IMR-90 (cell line): ENCODE data around the gene ST6GALNAC2. TPM values are rescaled to one million over a fixed set of nuclear protein-coding genes. Genes with fewer than 3 reads are reported as not detected.

Experiments
- ATAC-seq: fragments of 200-7000 bp; cut with Tn5 transposase; 2 replicates; pipeline ENCODE4 v1.9.1; 2020; ENCODE audit warnings: low read depth, mild to moderate bottlenecking, moderate library complexity
- BruUV-seq: library from RNA; stranded (reverse); fragments of 400-500 nt; replicated peaks from 2 replicates; lab custom pipeline; 2021; lab: Mats Ljungman, UMichigan
- CTCF ChIA-PET: fragments of 300-600 bp; formaldehyde crosslinking; extraction: SDS; loops from one replicate; lab custom pipeline; 2021; ENCODE audit warnings: antibody characterized with exemption; lab: Yijun Ruan, JAX
- POLR2A ChIA-PET: fragments of 300-600 bp; sonication (Branson Sonifier 250); formaldehyde crosslinking; loops from one replicate; lab custom pipeline; 2022; ENCODE audit warnings: antibody characterized with exemption; ENCODE audit not compliant: unreplicated experiment; lab: Charles Lee
- DNase-seq: peaks from one replicate; pipeline ENCODE4 v3.0.0; 2013
- H2AFZ ChIP-seq: replicated peaks from 2 replicates; pipeline ENCODE3; 2013; ENCODE audit warnings: low read length, mild to moderate bottlenecking; ENCODE audit not compliant: poor library complexity
- H2AK5ac ChIP-seq: 2 replicates; pipeline ENCODE4 v1.6.1; 2013; ENCODE audit warnings: low read depth, low read length, inconsistent platforms
- H2AK9ac ChIP-seq: replicated peaks from 2 replicates; pipeline ENCODE3; 2013; ENCODE audit warnings: mild to moderate bottlenecking, low read depth, low read length, moderate library complexity; ENCODE audit not compliant: poor library complexity
- H2BK120ac ChIP-seq: 2 replicates; pipeline ENCODE4 v1.6.1; 2013; ENCODE audit warnings: low read depth, low read length, inconsistent platforms
- H2BK15ac ChIP-seq: 3 replicates; pipeline ENCODE4 v1.6.1; 2013; ENCODE audit warnings: low read depth, low read length, inconsistent platforms
- H2BK20ac ChIP-seq: 2 replicates; pipeline ENCODE4 v1.6.1; 2013; ENCODE audit warnings: low read depth, mild to moderate bottlenecking, inconsistent platforms, low read length, moderate library complexity
- H2BK5ac ChIP-seq: 2 replicates; pipeline ENCODE4 v1.6.1; 2013; ENCODE audit warnings: mild to moderate bottlenecking, low read depth, low read length, inconsistent platforms; ENCODE audit not compliant: poor library complexity, severe bottlenecking
- H3K14ac ChIP-seq: replicated peaks from 2 replicates; pipeline ENCODE4 v1.6.1; 2013; ENCODE audit warnings: low read depth, low read length, inconsistent platforms
- H3K18ac ChIP-seq: 2 replicates; pipeline ENCODE4 v1.6.1; 2013; ENCODE audit warnings: low read depth, low read length, control low read depth
- H3K23ac ChIP-seq: 2 replicates; pipeline ENCODE4 v1.6.1; 2013; ENCODE audit warnings: low read depth, low read length, inconsistent platforms
- H3K27ac ChIP-seq: 2 replicates; pipeline ENCODE4 v1.5.1; 2013; ENCODE audit warnings: mild to moderate bottlenecking, control low read depth, low read length; ENCODE audit not compliant: insufficient read depth
- H3K27me3 ChIP-seq: 2 replicates; pipeline ENCODE4 v1.6.1; 2013; ENCODE audit warnings: low read length; ENCODE audit not compliant: control insufficient read depth, insufficient read depth
- H3K36me3 ChIP-seq: 2 replicates; pipeline ENCODE4 v1.6.1; 2013; ENCODE audit warnings: low read length, mixed read lengths; ENCODE audit not compliant: control insufficient read depth, insufficient read depth
- H3K4ac ChIP-seq: 2 replicates; pipeline ENCODE4 v1.6.1; 2013; ENCODE audit warnings: low read depth, low read length, inconsistent platforms
- H3K4me1 ChIP-seq: 2 replicates; pipeline ENCODE4 v1.6.1; 2013; ENCODE audit warnings: low read length, mixed read lengths; ENCODE audit not compliant: control insufficient read depth, insufficient read depth
- H3K4me2 ChIP-seq: 2 replicates; pipeline ENCODE4 v1.6.1; 2013; ENCODE audit warnings: low read depth, mild to moderate bottlenecking, control low read depth, low read length, moderate library complexity
- H3K4me3 ChIP-seq: 2 replicates; pipeline ENCODE4 v1.5.1; 2013; ENCODE audit warnings: low read depth, mild to moderate bottlenecking, control low read depth, low read length, moderate library complexity; ENCODE audit not compliant: insufficient read depth
- H3K56ac ChIP-seq: 2 replicates; pipeline ENCODE4 v1.6.1; 2013; ENCODE audit warnings: low read length, inconsistent platforms; ENCODE audit not compliant: insufficient read depth; ENCODE audit errors: extremely low read depth
- H3K79me1 ChIP-seq, 2 experiments: 2 replicates each; pipeline ENCODE4 v1.6.1; 2013; ENCODE audit warnings: low read length in 2 of 2, inconsistent platforms in 1 of 2, low read depth in 1 of 2
- H3K9ac ChIP-seq: 2 replicates; pipeline ENCODE4 v1.6.1; 2013; ENCODE audit warnings: low read depth, low read length, control low read depth
- H3K9me1 ChIP-seq: 2 replicates; pipeline ENCODE4 v1.6.1; 2013; ENCODE audit warnings: low read length, inconsistent platforms; ENCODE audit not compliant: insufficient read depth
- H3K9me3 ChIP-seq: 2 replicates; pipeline ENCODE4 v1.6.1; 2013; ENCODE audit warnings: low read length; ENCODE audit not compliant: control insufficient read depth, insufficient read depth
- H4K20me1 ChIP-seq: 2 replicates; pipeline ENCODE4 v1.6.1; 2013; ENCODE audit warnings: low read length, inconsistent platforms; ENCODE audit not compliant: insufficient read depth
- H4K5ac ChIP-seq: 2 replicates; pipeline ENCODE4 v1.6.1; 2013; ENCODE audit warnings: mild to moderate bottlenecking, low read depth, low read length, control low read depth
- H4K8ac ChIP-seq, 2 experiments: 2 replicates each; pipeline ENCODE4 v1.6.1; 2013; ENCODE audit warnings: low read depth in 2 of 2, low read length in 2 of 2, control low read depth in 1 of 2, inconsistent platforms in 1 of 2
- H4K91ac ChIP-seq: 2 replicates; pipeline ENCODE4 v1.6.1; 2013; ENCODE audit warnings: low read depth, low read length, inconsistent platforms; ENCODE audit not compliant: insufficient read depth
- BHLHE40 ChIP-seq: fragments of 150-350 bp; IDR thresholded peaks from 2 replicates; pipeline ENCODE4 v1.6.1; 2016; ENCODE audit warnings: mild to moderate bottlenecking, low read depth, low read length
- CHD1 ChIP-seq: IDR thresholded peaks from 2 replicates; pipeline ENCODE4 v1.6.1; 2012; ENCODE audit warnings: low read depth, low read length, improper control_type of control experiment
- CTCF ChIP-seq: conservative IDR thresholded peaks from 2 replicates; pipeline ENCODE4 v1.5.1; 2012; ENCODE audit warnings: mild to moderate bottlenecking, low read depth, low read length, improper control_type of control experiment
- FOS ChIP-seq: fragments of 150-350 bp; IDR thresholded peaks from 2 replicates; pipeline ENCODE4 v1.6.1; 2016; ENCODE audit warnings: low read depth, low read length
- MAFK ChIP-seq: IDR thresholded peaks from 2 replicates; pipeline ENCODE4 v1.6.1; 2012; ENCODE audit warnings: low read depth, low read length, improper control_type of control experiment
- MAZ ChIP-seq: IDR thresholded peaks from 2 replicates; pipeline ENCODE4 v1.6.1; 2012; ENCODE audit warnings: low read depth, mild to moderate bottlenecking, low read length, improper control_type of control experiment, moderate library complexity, borderline replicate concordance
- NFE2L2 ChIP-seq: fragments of 150-350 bp; IDR thresholded peaks from 2 replicates; pipeline ENCODE4 v1.6.1; 2016; ENCODE audit warnings: low read depth, mild to moderate bottlenecking, low read length
- RAD21 ChIP-seq: IDR thresholded peaks from 2 replicates; pipeline ENCODE4 v1.6.1; 2012; ENCODE audit warnings: low read length, improper control_type of control experiment
- RCOR1 ChIP-seq: IDR thresholded peaks from 2 replicates; pipeline ENCODE4 v1.6.1; 2012; ENCODE audit warnings: mild to moderate bottlenecking, low read length, improper control_type of control experiment; ENCODE audit not compliant: insufficient replicate concordance
- RFX5 ChIP-seq: IDR thresholded peaks from 2 replicates; pipeline ENCODE4 v1.8.0; 2012; ENCODE audit warnings: low read depth, mild to moderate bottlenecking, low read length, moderate library complexity
- USF2 ChIP-seq: fragments of 150-350 bp; IDR thresholded peaks from 2 replicates; pipeline ENCODE4 v1.6.1; 2017; ENCODE audit warnings: mild to moderate bottlenecking, antibody characterized with exemption, low read length, low read depth
- WGBS, 2 experiments: methylation state at CpG; one replicate each; pipeline versions ENCODE4 v1.1.5 to v1.1.7; 2013; ENCODE audit warnings: missing lambda C conversion rate in 2 of 2; ENCODE audit not compliant: insufficient read length in 1 of 2; ENCODE audit errors: extremely low coverage in 2 of 2; 5-methylcytosine and 5-hydroxymethylcytosine counted together
- dilution Hi-C: fragments of 300-500 bp; cut with HindIII; formaldehyde crosslinking; loops from one replicate; pipeline ENCODE4 v1.14.3; 2018; ENCODE audit warnings: low sequenced_read_pairs; ENCODE audit not compliant: unreplicated experiment
- in situ Hi-C: fragments of 300-500 bp; cut with MboI; formaldehyde crosslinking; loops from 3 replicates; pipeline ENCODE4 v1.14.3; 2019; ENCODE audit warnings: low sequenced_read_pairs, inconsistent platforms, mixed read lengths
- intact Hi-C: fragments of 100-400 bp; cut with micrococcal nuclease; formaldehyde crosslinking; loops from 2 replicates; pipeline ENCODE4 v1.10.0; 2022
- polyA plus RNA-seq, 3 experiments: library from polyadenylated mRNA; depleted of rRNA; stranded (reverse); fragments of >200 nt; gene quantifications; 2 replicates each; pipeline ENCODE4 v1.2.3, GENCODE V29; 2012; ENCODE audit warnings: low replicate concordance in 1 of 3
- total RNA-seq: library from RNA; depleted of rRNA; stranded (reverse); fragments of >200 nt; gene quantifications from 2 replicates; pipeline ENCODE4 v1.2.3, GENCODE V29; 2012
- TF ChIP-seq, protein P1 (sequence below): fragments of 150-350 bp; IDR thresholded peaks from 2 replicates; pipeline ENCODE4 v1.6.1; 2016; ENCODE audit warnings: low read depth, mild to moderate bottlenecking, low read length, moderate library complexity, borderline replicate concordance

The ST6GALNAC2 gene
- total and polyA plus RNA-seq, 2 of the 4 experiments (the other 2 are of a cell fraction): 0.10 TPM; not detected in 1

GRCh38 chr17:76532072-76532651 lies 53.5 kb downstream of the ST6GALNAC2 start (continued):
- TF ChIP-seq MAZ: no peak

- Histone ChIP-seq H3K4ac (peak overlapping the region; percentile 99), H3K36me3 (peaks cover 7% of the 10 kb centered on the region; the same call in 1 of the 2 replicates), H4K5ac (no peak overlapping the region), H3K9me1 (peaks cover 25% of the 10 kb centered on the region), H2AK5ac (peak overlapping the region; percentile 92), H3K56ac (no peak overlapping the region), H2AFZ (no peak overlapping the region), H3K27me3 (no peaks in the 10 kb centered on the region), H3K14ac (no peak overlapping the region; the same call in 1 of the 2 replicates), H2AK9ac (peak overlapping the region; percentile 24), H3K23ac (no peak overlapping the region), H2BK20ac (no peak overlapping the region), H3K9me3 (no peaks in the 10 kb centered on the region), H2BK15ac (peak overlapping the region; percentile 49; the same call in 1 of the 3 replicates), H3K4me2 (no peak overlapping the region), H4K91ac (no peak overlapping the region; the same call in 1 of the 2 replicates), H4K20me1 (0 out of 2 replicates have a peak, but pooled peaks cover 2% of the 10 kb centered on the region), H3K18ac (no peak overlapping the region), H2BK120ac (peak overlapping the region; percentile 97; the same call in 1 of the 2 replicates), H2BK5ac (peak overlapping the region; percentile 10), H3K9ac (no peak overlapping the region), H3K79me1 (peaks cover 0 to 23% of the 10 kb centered on the region in 2 experiments; a peak in 1 of 4 replicates), H3K27ac (peak overlapping the region; percentile 89; the same call in 1 of the 2 replicates), H4K8ac (peak overlapping the region in 1 of 2 experiments; percentile 10; a peak in 1 of 4 replicates), H3K4me3 (no peak overlapping the region), H3K4me1 (peaks cover 40% of the 10 kb centered on the region)
- 92% methylated on average over 7 of the region's 18 CpGs; no CpG with 5 or more reads in 1 of the 2 experiments for WGBS, 2 experiments
- ATAC-seq (no peak), DNase-seq (no peak)
- CTCF ChIA-PET: no interaction called here
- dilution Hi-C loops: no loop called here
- POLR2A ChIA-PET: no interaction called here
- intact Hi-C loops: loop anchor here (10.0 kb wide), 1 partner anchor 533 kb away; no protein-coding TSS in a partner anchor
- in situ Hi-C loops: no loop called here
- BruUV-seq: no TSS peak
- TF ChIP-seq USF2 (no peak), CTCF (no peak), RFX5 (no peak), BHLHE40 (no peak), CHD1 (no peak), NFE2L2 (no peak), RCOR1 (no peak), FOS (no peak), RAD21 (no peak), MAFK (no peak)
- TF ChIP-seq, protein P1, sequence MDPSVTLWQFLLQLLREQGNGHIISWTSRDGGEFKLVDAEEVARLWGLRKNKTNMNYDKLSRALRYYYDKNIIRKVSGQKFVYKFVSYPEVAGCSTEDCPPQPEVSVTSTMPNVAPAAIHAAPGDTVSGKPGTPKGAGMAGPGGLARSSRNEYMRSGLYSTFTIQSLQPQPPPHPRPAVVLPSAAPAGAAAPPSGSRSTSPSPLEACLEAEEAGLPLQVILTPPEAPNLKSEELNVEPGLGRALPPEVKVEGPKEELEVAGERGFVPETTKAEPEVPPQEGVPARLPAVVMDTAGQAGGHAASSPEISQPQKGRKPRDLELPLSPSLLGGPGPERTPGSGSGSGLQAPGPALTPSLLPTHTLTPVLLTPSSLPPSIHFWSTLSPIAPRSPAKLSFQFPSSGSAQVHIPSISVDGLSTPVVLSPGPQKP: no peak
Measured at GRCh38 chr17:76531486-76532038, 54.1 kb downstream of the ST6GALNAC2 start.
